ENCODE measurements around the gene TLL2.

GRCh38 chr10:96321822-96322221 lies 191.9 kb downstream of the TLL2 start:
- TF ChIP-seq, protein P1, sequence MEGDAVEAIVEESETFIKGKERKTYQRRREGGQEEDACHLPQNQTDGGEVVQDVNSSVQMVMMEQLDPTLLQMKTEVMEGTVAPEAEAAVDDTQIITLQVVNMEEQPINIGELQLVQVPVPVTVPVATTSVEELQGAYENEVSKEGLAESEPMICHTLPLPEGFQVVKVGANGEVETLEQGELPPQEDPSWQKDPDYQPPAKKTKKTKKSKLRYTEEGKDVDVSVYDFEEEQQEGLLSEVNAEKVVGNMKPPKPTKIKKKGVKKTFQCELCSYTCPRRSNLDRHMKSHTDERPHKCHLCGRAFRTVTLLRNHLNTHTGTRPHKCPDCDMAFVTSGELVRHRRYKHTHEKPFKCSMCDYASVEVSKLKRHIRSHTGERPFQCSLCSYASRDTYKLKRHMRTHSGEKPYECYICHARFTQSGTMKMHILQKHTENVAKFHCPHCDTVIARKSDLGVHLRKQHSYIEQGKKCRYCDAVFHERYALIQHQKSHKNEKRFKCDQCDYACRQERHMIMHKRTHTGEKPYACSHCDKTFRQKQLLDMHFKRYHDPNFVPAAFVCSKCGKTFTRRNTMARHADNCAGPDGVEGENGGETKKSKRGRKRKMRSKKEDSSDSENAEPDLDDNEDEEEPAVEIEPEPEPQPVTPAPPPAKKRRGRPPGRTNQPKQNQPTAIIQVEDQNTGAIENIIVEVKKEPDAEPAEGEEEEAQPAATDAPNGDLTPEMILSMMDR (conservative IDR thresholded peaks at IDR 0.05; ENCODE audit: low read depth, low read length), result peak; percentile 30; the same call in 1 of the 2 replicates
- TF ChIP-seq EZH2 (IDR thresholded peaks at IDR 0.05; ENCODE audit: borderline replicate concordance, low read depth, low read length, poor library complexity, severe bottlenecking), result no peak
